K562 (cell line): ENCODE results near the gene SPAG9. TPM values are rescaled to one million over a fixed set of nuclear protein-coding genes. Genes with fewer than 3 reads are reported as not detected.

Experiments
- CBX3 ChIP-seq, 2 experiments: IDR thresholded peaks; 1 replicate in 1 of 2; 2 replicates in 1 of 2; pipeline ENCODE4 v1.6.1; 2012; ENCODE audit warnings: inconsistent platforms in 2 of 2, low read length in 2 of 2, borderline replicate concordance in 1 of 2, control low read depth in 1 of 2
- CBX8 ChIP-seq: fragments of 200-600 bp; sonication (generic); IDR thresholded peaks from 2 replicates; pipeline ENCODE4 v1.6.1; 2012; ENCODE audit warnings: borderline replicate concordance, mixed run types, low read depth, mild to moderate bottlenecking, moderate library complexity, mixed read lengths, low read length, control low read depth, inconsistent platforms; ENCODE audit not compliant: poor library complexity, severe bottlenecking; ENCODE audit errors: extremely low read depth
- CTCFL ChIP-seq: IDR thresholded peaks from 2 replicates; pipeline ENCODE4 v1.6.1; 2011; ENCODE audit warnings: borderline replicate concordance, low read depth, mild to moderate bottlenecking, moderate library complexity, low read length; ENCODE audit not compliant: insufficient read depth, poor library complexity, severe bottlenecking
- CXXC5 ChIP-seq: fragments of 250-450 bp; sonication (Bioruptor Pico); IDR thresholded peaks from 2 replicates; pipeline ENCODE4 v1.8.0; 2022; ENCODE audit warnings: inconsistent platforms, mild to moderate bottlenecking, moderate library complexity
- ETV6 ChIP-seq, 3 experiments: fragments of 150-350 bp in 1 of 3; sonication (generic) in 1 of 3; formaldehyde crosslinking in 1 of 3; IDR thresholded peaks; 2 replicates each; pipeline versions ENCODE4 v1.6.1 to v1.8.0; 2014 to 2022; ENCODE audit warnings: borderline replicate concordance in 2 of 3, low read depth in 2 of 3, antibody characterized with exemption in 1 of 3, low read length in 1 of 3, mild to moderate bottlenecking in 1 of 3, missing genetic modification reagents in 1 of 3
- FOXK1 ChIP-seq: sonication (generic); formaldehyde crosslinking; IDR thresholded peaks from 2 replicates; pipeline ENCODE4 v1.8.0; 2022; ENCODE audit warnings: missing genetic modification reagents, mild to moderate bottlenecking, borderline replicate concordance
- HDAC2 ChIP-seq: fragments of 450-650 bp; IDR thresholded peaks from 2 replicates; pipeline ENCODE4 v1.6.1; 2016; ENCODE audit warnings: mild to moderate bottlenecking
- NKRF ChIP-seq: fragments of 450-650 bp; IDR thresholded peaks from 2 replicates; pipeline ENCODE4 v1.6.1; 2016; ENCODE audit warnings: borderline replicate concordance
- NUFIP1 ChIP-seq: fragments of 450-650 bp; IDR thresholded peaks from 2 replicates; pipeline ENCODE4 v1.6.1; 2018; ENCODE audit not compliant: partially characterized antibody
- PTBP1 ChIP-seq: fragments of 200-400 bp; formaldehyde crosslinking; IDR thresholded peaks from 2 replicates; pipeline ENCODE4 v1.6.1; 2017; ENCODE audit warnings: low read depth, low read length
- SFPQ ChIP-seq: fragments of 200-400 bp; formaldehyde crosslinking; IDR thresholded peaks from 2 replicates; pipeline ENCODE4 v1.6.1; 2017; ENCODE audit warnings: mild to moderate bottlenecking, low read depth, low read length, moderate library complexity
- SMAD2 ChIP-seq: fragments of 150-350 bp; IDR thresholded peaks from 2 replicates; pipeline ENCODE4 v1.6.1; 2014; ENCODE audit warnings: low read depth, mild to moderate bottlenecking, low read length
- SMARCC2 ChIP-seq: fragments of 450-650 bp; IDR thresholded peaks from 2 replicates; pipeline ENCODE4 v1.6.1; 2017; ENCODE audit warnings: antibody characterized with exemption, moderate library complexity, mild to moderate bottlenecking, low read depth
- ZNF3 ChIP-seq: fragments of 250-450 bp; sonication (Bioruptor Pico); IDR thresholded peaks from 2 replicates; pipeline ENCODE4 v1.5.0; 2021; ENCODE audit warnings: mild to moderate bottlenecking, moderate library complexity
- ZNF512 ChIP-seq: IDR thresholded peaks from 2 replicates; pipeline ENCODE4 v1.6.1; 2016; ENCODE audit warnings: missing genetic modification characterization, missing compliant biosample characterization
- polyA plus RNA-seq, 8 experiments: library from polyadenylated mRNA; depleted of rRNA in 4 of 8; stranded (reverse) in 5 of 8; unstranded in 3 of 8; fragments of >200 nt; fragmentation: Nextera tagmentation in 2 of 8; fragmentation: Illumina TruSeq in 1 of 8; extraction: Ambion mirVana in 2 of 8; extraction: Trizol in 1 of 8; gene quantifications; 2 replicates each; pipeline versions ENCODE4 v1.2.1 to v1.2.3, GENCODE V29; 2011 to 2014; ENCODE audit warnings: inconsistent platforms in 1 of 8, missing spikeins in 1 of 8
- total RNA-seq, 7 experiments: library from RNA; depleted of rRNA in 6 of 7; stranded (reverse); fragments of >200 nt in 6 of 7; fragmentation: Illumina TruSeq in 2 of 7; extraction: Trizol in 2 of 7; gene quantifications; 2 replicates each; pipeline versions ENCODE4 v1.2.1 to v1.2.3, GENCODE V29; 2011 to 2021; ENCODE audit warnings: low replicate concordance in 1 of 7

Gene SPAG9
- total and polyA plus RNA-seq, 9 of the 15 experiments (the other 6 are each of a cell fraction or from before 2014, with no cell fraction given): 12.2 to 99.2 (median 58.2) TPM

- TF ChIP-seq SMAD2: no peak
- no peak for TF ChIP-seq SMARCC2
- TF ChIP-seq CXXC5: no peak
- TF ChIP-seq FOXK1 (CRISPR knock-in tag): no peak
- TF ChIP-seq CBX8: no peak
- no peak for TF ChIP-seq ZNF512 (tag)
- TF ChIP-seq HDAC2: 0 out of 2 replicates have a peak, but pooled peaks have one; percentile 57
- no peak for TF ChIP-seq SFPQ
- no peak for TF ChIP-seq CBX3 (IDR thresholded peaks at IDR 0.05; ENCODE audit: borderline replicate concordance in 1 of 2, low read length in 2 of 2)
- no peak for TF ChIP-seq ETV6 (IDR thresholded peaks at IDR 0.05; ENCODE audit: borderline replicate concordance in 1 of 2, low read depth in 2 of 2, low read length in 1 of 2)
- no peak for TF ChIP-seq ETV6 (CRISPR knock-in tag; IDR thresholded peaks at IDR 0.05; ENCODE audit: borderline replicate concordance)
- no peak for TF ChIP-seq NUFIP1
- no peak for TF ChIP-seq ZNF3 (CRISPR knock-in tag)
- TF ChIP-seq NKRF: peak; percentile 69; the same call in 1 of the 2 replicates
- TF ChIP-seq CTCFL: peak; percentile 37
- 0 out of 2 replicates have a peak, but pooled peaks have one; percentile 8 for TF ChIP-seq PTBP1
Observed at GRCh38 chr17:51166987-51167931, 46.6 kb upstream of the SPAG9 start (continued).
